ENCODE data around the gene MYF5.

Gene MYF5

DNA sequence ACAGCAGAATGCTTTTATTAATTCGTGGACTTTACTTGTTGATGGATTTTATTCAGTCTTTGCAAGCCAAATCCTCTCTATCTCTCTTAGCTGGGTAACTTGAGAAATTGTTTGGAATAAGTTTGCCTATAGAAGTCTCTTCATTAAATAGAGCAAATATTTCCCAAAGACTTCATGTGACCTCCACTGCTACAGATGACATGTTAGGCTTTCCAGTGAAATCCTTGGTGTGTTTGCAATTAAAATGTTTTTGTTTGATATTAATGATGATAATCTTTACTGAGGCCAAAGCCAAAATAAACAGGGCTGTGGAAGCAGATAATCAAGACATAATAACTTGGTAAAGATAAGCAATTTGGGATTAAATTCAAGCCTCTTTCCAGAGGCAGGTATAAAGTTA is 4.8 kb upstream of the MYF5 start:
- TF ChIP-seq, protein P1, sequence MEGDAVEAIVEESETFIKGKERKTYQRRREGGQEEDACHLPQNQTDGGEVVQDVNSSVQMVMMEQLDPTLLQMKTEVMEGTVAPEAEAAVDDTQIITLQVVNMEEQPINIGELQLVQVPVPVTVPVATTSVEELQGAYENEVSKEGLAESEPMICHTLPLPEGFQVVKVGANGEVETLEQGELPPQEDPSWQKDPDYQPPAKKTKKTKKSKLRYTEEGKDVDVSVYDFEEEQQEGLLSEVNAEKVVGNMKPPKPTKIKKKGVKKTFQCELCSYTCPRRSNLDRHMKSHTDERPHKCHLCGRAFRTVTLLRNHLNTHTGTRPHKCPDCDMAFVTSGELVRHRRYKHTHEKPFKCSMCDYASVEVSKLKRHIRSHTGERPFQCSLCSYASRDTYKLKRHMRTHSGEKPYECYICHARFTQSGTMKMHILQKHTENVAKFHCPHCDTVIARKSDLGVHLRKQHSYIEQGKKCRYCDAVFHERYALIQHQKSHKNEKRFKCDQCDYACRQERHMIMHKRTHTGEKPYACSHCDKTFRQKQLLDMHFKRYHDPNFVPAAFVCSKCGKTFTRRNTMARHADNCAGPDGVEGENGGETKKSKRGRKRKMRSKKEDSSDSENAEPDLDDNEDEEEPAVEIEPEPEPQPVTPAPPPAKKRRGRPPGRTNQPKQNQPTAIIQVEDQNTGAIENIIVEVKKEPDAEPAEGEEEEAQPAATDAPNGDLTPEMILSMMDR (conservative IDR thresholded peaks at IDR 0.05; ENCODE audit: low read length) = no peak
- no peak for DNase-seq (ENCODE audit: low read depth)
- no peak overlapping the region for H3K4me3 ChIP-seq (ENCODE audit: low read length)

DNA sequence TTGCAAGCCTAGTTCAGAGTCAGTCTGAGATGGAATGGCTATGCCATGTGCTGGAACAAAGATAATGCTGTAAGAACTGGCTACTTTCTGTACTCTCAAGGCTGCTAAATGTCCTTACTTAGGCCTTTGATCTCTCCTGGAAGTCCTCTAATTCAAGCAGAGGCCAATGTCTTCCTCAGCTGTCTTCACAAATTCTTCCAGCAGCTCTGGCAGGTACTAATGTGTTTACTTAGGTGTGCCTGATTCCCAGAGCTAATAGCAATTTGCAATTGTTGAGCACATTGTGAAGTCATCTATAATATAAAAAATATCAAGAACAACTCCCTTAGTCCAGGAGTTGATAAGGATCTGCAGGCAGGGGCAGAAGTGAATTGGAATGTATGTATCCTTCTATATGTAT is 3.8 kb upstream of the MYF5 start:
- DNase-seq (ENCODE audit: low read depth) = no peak
- H3K4me3 ChIP-seq (ENCODE audit: low read length) = no peak overlapping the region
- TF ChIP-seq, protein P1 (conservative IDR thresholded peaks at IDR 0.05; ENCODE audit: low read length) = no peak

DNA sequence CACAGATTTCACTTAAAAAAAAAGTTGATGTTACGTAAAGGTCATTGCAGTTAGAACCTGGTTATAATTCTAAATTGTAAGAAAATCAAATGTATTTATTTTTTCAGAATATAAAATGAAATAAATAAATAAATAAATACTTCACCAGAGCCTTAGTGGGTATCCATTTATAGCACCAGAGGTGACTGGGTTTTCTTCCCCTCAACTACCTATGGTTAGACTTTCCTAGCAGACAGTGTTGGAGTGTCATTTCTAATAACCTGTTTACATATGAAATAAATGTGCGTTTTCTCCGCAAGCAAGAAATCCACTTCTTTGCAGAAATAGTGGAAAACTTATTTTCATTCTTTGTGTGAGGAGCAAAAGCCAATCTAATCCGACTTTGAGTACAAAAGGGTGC is 3.3 kb upstream of the MYF5 start:
- no peak for DNase-seq (ENCODE audit: low read depth)
- TF ChIP-seq, protein P1 (conservative IDR thresholded peaks at IDR 0.05; ENCODE audit: low read length) = no peak
- no peak overlapping the region for H3K4me3 ChIP-seq (ENCODE audit: low read length)

DNA sequence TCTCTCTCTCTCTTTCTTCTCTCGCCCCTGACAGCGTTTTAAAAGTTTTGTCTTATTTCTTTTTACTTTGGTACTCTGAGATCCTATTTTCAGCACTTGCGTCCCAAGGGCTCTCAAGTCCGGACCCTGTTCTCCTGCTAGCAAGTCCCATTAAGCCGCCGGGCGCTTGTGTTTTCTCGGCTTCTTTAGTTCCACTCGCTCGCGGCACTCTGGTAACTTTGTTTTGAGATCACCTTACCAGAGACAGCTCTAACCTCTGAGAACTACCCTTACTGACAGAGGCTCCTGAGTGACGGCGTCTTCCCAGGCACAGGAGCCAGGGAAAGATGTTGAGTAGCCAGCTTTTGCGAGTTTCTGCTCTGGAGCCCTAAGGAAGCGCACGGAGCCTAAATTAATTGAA is 2.7 kb upstream of the MYF5 start:
- no peak for DNase-seq (ENCODE audit: low read depth)
- no peak overlapping the region for H3K4me3 ChIP-seq (ENCODE audit: low read length)
- TF ChIP-seq, protein P1 (conservative IDR thresholded peaks at IDR 0.05; ENCODE audit: low read length) = no peak

DNA sequence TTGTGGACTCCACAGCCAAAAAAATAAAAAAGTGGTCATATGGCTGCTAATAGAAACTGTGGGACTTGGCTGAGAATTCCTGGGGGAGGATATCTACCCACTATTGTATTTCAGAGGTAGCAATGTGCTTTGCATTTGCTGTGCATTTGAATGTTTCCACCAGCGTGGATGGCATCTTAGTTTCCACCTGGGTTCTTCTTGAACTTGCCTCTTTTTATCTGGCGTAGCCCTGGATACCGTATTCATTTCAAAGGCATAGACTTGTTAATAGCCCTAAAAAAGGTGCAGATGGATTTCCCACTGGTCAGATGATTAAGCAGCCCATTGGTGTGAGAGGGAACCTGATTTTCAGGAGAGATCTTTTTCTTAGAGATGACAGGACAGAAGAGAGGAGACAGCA is 1.9 kb upstream of the MYF5 start:
- DNase-seq (ENCODE audit: low read depth) = no peak
- no peak overlapping the region for H3K4me3 ChIP-seq (ENCODE audit: low read length)
- TF ChIP-seq, protein P1 (conservative IDR thresholded peaks at IDR 0.05; ENCODE audit: low read length) = no peak

DNA sequence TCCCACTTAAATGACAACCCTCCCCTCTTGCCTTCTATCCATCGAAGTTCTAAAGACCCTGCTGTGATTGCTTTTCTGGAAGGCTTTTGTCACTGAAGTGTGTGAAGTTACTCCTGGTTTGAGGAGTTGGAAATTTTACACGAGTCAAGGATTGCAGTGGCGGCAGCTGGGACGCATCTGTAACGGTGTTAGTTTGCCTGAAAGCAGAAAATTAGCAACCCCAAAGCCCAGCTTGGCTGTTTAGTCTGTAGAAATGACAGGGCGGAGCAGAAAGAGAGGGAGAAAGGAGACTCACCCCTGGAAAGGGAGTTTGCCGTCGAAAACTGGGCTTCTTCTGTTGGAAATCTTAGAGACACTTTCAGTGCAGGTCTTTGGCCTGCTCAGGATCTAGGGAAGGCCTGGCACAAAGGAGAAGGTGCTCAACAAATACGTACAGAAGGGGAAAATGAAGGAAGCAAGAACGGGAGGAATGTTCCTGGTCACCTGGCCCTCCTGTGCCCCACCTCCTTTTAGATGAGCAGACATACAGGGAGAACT is 931 bp upstream of the MYF5 start:
- no peak overlapping the region for H3K4me3 ChIP-seq (ENCODE audit: low read length)

DNA sequence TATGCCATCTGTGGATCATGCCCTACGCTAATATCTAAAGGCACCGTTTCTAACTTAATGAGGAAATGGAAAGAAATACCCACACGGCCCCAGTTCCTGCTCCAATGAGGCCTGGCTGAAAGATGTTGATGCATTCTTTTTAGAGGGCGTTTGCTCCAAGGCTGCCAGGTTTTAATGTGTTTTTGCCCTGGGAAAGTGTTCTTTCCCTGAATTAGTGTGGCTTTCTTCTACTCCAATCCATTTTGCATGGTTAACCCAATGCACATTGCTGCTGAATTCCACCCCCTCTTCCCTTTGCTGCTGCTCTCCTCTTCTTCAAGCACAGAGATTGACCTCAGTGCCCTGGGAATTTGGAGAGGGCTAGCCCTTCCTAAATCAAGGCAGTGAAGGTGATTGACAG is 1.1 kb downstream of the MYF5 start:
- H3K4me3 ChIP-seq (ENCODE audit: low read length) = no peak overlapping the region
- TF ChIP-seq, protein P1 (conservative IDR thresholded peaks at IDR 0.05; ENCODE audit: low read length) = no peak

More for the DNA sequence above, 931 bp upstream of the MYF5 start:
- TF ChIP-seq, protein P1 (conservative IDR thresholded peaks at IDR 0.05; ENCODE audit: low read length) = no peak
- DNase-seq (ENCODE audit: low read depth) = no peak

More for the DNA sequence above, 1.1 kb downstream of the MYF5 start:
- DNase-seq (ENCODE audit: low read depth) = peak; percentile 6

Measured in AG10803 (cell line).